ENCODE measurements around the gene ABCF2.

ABCF2 gene
- 10.2 to 16.3 (median 14.1) reads per million in 4 donors for total RNA-seq

GRCh38 chr7:151226875-151227782 is at the start of gene ABCF2:
TSS of gene ABCF2 (minus strand) at chr7:151227205. CDS start at chr7:151226458, 747 bp downstream.
- DNase-seq, result peak; percentile 89 to 98 (median 94)

- DNase-seq, result no peak
These were observed 49.0 kb upstream of the ABCF2 start for GRCh38 chr7:151275813-151276577.

DNA sequence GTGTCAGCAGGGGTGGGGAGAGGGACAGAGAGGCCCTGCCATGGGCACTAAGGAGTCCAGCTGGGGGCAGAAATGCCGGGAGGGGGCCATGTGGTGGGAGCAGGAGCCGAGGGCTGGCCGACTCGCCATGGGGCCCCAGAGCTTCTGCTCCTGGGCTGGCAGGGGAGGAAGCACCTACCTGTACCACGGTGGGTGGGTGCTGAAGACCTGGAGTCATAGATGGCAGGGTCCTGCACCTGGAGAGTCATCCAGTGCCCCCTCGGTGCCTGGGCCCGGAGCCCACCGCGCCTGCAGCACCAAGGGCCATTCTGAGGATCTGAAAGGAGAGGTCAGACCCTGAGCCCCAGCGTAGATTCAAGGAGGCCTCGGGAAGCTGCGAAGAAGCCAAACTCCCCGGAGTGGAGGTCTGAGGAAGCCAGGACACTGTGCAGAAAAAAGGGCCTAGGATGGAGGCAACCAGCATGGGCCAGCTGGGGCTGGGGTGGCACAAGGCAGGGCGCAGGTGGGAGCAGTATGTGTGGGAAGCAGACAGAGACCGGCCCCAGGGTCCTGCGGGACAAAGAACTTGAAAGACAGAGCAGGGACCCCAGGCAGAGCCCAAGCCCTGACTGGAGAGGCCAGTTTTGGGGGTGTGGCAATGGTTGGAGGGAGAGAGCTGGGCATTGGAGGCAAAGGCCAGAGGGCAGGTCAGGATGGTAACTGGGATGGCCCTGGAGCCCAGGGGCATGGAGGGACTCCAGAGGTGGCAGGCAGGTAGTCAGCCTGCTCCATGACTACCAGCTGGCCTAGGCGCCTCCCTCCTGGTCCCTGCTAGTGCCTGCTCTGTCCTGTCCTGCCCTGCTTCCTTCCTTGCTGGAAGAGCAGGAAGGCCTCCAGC is 48.2 kb upstream of the ABCF2 start:
- no peak for DNase-seq

- DNase-seq, result no peak
These were observed 47.4 kb upstream of the ABCF2 start for GRCh38 chr7:151274396-151274795.

- no peak for DNase-seq
These were observed 46.8 kb upstream of the ABCF2 start for GRCh38 chr7:151273651-151274390.

DNA sequence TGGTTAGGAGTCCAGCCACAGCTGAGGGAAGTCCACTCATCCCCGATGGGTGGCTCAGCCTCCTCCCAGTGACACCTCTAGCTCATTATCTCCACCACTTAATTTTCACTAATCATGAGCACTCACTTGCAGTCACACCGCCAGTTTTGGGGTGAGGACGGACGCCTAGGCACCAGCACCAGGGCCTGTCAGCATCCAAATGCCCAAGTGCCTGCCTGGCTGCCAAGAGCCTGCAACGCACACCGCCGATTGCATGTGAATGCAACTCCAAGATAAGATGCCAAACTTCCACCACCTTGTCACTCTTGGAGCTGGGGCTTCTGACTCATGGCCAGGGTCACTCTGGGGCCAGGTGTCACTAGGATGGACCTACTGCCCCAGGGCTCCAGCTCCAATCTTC is 45.9 kb upstream of the ABCF2 start:
- no peak for DNase-seq

GRCh38 chr7:151272405-151272804 is 45.4 kb upstream of the ABCF2 start:
- DNase-seq, result no peak

- no peak for DNase-seq
These were observed 44.8 kb upstream of the ABCF2 start for GRCh38 chr7:151271699-151272355.

- no peak for DNase-seq
These were observed 42.5 kb upstream of the ABCF2 start for GRCh38 chr7:151269511-151269910.

- no peak for DNase-seq
These were observed 38.4 kb upstream of the ABCF2 start for GRCh38 chr7:151265351-151265931.

GRCh38 chr7:151264615-151265014 is 37.6 kb upstream of the ABCF2 start:
- no peak for DNase-seq

DNA sequence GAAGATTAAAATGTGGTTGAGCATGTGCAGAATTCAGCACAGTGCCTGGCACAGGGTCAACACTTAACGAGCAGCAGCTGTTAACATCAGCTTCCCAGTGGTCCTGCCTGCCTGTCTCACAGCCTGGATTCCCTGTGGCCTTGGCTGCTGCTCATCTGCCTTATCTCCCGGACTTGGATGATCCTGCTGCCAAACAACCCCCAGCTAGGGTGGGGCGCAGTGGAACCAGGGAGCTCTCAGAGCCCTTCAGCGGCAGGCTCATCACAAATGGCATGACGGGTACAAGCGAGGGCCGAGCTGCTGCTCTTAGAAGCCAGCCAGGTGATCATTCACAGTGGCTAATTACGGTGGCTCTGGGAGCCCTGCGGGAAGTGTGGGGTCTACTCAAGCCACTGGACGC is 34.5 kb upstream of the ABCF2 start:
- no peak for DNase-seq

DNA sequence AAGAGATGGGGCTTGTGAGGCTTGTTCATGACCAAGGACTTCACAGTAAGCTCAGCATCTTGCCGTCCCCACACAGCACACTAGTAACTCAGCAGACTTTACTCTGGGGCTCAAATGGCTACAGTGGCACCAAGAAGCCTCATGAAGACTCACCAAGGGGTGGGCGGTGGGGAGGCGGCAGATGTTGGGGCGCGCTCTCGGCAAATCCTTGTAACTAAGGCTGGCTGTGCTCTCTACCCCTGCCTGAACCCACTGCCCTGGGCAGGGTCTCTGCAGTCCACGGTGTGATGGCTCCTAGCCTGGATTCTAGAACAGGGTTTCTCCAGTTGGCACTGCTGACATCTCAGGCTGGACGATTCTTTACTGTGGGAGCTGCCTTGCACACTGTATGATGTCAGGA is 33.9 kb upstream of the ABCF2 start:
- no peak for DNase-seq

DNA sequence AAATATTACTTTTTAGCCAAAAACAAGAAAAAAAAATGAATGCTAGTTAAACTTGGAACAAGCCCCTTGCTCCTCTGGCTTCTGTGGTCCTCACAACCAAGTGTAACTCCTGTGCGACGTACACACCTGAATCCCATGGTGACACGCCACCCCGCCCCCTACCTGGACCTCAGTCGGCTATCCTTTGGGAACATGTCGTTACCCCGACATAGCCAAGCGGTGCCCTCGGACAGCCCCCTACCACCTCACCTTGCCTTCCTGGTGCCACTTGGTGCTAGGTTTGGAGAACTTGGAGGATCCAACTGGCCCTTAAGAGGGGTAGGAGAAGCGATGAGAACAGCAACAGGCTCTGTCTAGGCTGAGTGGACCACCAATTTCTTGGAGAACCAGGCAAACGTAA is 33.5 kb upstream of the ABCF2 start:
- DNase-seq, result no peak

DNA sequence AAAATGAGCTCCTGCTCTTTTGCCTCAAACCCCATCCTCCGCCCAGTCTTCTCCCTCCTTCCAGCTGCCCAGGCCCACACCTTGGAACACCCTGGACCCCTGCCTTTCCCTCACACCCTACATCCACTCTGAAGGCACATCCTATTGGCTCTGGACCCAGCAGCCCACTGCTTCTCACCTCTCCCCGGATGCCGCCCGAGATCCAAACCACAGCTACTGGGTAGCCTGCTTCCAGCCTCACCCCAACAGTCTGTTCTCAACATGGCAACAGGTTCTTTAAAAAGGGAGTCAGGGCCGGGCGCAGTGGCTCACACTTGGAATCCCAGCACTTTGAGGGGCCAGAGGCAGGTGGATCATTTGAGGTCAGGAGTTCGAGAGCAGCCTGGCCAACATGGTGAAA is 31.0 kb upstream of the ABCF2 start:
- no peak for DNase-seq

GRCh38 chr7:151256410-151257045 is 29.5 kb upstream of the ABCF2 start:
- DNase-seq, result no peak

DNA sequence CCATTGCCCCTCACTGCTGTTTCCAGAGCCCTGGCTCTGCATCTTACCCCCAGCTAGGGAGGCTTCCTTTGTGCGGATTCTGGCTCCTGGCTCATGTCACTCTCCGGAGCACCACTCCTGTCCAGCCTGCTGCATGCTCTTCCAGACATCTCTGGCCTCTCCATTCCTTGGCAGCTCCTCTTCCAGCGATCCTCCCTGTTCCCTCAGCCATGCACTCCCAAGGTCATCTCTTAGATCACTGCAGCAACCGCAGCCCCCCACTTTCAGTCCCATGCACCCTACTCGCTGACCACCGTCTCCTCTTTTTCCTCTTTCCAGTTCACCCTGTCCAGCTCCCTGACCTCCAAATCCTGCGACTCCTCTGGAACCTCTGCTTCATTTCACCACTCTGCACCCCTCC is 28.4 kb upstream of the ABCF2 start:
- no peak for DNase-seq

DNA sequence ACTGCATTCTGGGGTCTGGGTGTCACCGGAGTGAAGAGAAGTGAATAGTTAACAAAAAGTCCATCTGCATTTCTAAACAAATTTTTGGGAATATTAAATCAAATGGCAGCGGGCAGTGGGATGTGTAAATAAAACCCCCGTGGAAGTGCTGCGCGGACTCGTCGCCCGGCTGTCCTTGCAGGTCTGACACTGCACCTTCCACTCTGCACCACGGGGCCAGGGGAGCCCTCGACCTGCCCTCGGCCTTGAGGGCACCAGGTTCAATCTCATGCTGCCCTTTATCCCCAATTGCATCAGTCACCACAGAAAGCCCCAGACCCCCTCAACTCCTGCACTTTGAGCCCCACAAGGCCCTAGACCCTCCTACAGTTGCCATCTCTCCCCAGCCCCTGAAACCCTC is 27.8 kb upstream of the ABCF2 start:
- DNase-seq, result no peak

GRCh38 chr7:151254316-151254715 is 27.3 kb upstream of the ABCF2 start:
- DNase-seq, result no peak

GRCh38 chr7:151252961-151253711 is 26.1 kb upstream of the ABCF2 start:
- no peak for DNase-seq

All from T-helper 1 cell (primary cell).